ENCODE measurements around the gene AGXT.

The AGXT gene

DNA sequence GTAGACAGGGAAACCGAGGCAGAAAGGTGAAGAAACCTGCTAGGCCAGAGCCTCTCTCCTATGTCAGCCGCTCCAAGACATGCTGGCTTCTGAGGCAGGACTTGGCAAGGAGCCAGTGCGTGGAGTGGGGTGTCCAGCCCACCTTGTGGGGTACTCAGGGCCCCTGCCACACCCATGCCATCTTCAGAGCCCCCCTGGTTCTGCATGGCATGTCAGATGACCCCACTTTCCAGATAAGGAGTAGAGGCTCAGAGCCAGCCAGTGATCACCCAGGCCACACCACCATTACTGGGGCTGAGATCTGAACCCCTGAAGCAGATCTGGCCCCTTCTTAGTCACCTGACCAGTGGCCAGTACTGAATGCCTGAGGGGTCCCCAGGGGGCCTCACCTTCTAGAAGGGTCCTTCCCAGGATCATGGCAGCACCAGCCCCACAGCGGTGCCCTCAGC, 52.2 kb downstream of the AGXT start:
- H3K27ac ChIP-seq (ENCODE audit: low read depth, low read length, poor library complexity, severe bottlenecking), result no peak overlapping the region
- H3K4me2 ChIP-seq (ENCODE audit: low read length), result no peak overlapping the region
- no peaks in the 10 kb centered on the region for H3K4me1 ChIP-seq (ENCODE audit: insufficient read depth, low read length, severe bottlenecking)

DNA sequence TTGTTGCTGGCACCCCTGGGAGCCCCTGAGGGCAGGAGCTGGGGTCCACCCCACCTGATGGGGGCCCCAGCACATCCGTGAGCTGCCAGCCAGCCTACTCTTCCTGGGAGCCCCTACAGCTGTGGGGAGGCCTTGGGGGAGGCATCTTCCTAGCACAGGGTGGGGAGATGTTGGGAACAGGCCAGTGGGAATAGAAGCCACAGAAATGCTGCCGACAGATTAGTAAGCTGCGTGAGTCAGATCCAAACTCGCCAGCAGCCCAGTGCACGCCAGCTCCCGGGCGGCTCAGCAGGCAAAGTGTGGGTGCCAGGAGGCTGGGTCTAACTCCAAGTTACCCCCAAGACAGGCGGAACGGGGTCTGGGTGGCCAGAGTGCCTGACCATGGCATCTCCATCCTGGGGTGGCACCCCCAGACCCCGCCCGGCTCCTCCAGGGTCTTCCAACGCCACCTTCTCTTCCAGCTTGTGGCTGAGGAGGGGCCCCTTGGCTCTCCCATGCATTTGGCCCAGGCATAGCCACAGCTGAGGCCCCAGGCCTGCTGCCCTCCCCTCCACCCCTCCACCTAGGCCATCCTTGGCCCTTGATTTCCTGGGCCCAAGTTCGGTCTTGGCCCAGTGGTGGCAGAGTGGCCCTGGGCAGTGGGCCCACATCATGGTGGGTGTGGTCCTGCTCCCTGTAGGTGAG, 52.8 kb downstream of the AGXT start:
- Histone ChIP-seq H4K20me1 (ENCODE audit: insufficient read depth, low read length) (no peaks in the 10 kb centered on the region), H3K9ac (ENCODE audit: low read length) (no peak overlapping the region), H3K9me3 (ENCODE audit: low read length) (no peaks in the 10 kb centered on the region), H3K27ac (ENCODE audit: low read depth, low read length, poor library complexity, severe bottlenecking) (no peak overlapping the region), H3F3A (ENCODE audit: insufficient read depth, low read length) (no peaks in the 10 kb centered on the region), H3K36me3 (ENCODE audit: insufficient read depth, low read length) (no peaks in the 10 kb centered on the region), H2AFZ (ENCODE audit: low read length) (no peak overlapping the region), H3K4me2 (ENCODE audit: low read length) (no peak overlapping the region), H3K4me1 (ENCODE audit: insufficient read depth, low read length, severe bottlenecking) (no peaks in the 10 kb centered on the region), H3K27me3 (ENCODE audit: insufficient read depth, low read length) (no peaks in the 10 kb centered on the region), H3K79me2 (ENCODE audit: insufficient read depth, low read length) (no peaks in the 10 kb centered on the region), H3K9me2 (ENCODE audit: low read depth, low read length) (no peaks in the 10 kb centered on the region), H3K4me3 (ENCODE audit: low read depth, low read length, poor library complexity, severe bottlenecking) (no peak overlapping the region)
- TF ChIP-seq, protein P1, sequence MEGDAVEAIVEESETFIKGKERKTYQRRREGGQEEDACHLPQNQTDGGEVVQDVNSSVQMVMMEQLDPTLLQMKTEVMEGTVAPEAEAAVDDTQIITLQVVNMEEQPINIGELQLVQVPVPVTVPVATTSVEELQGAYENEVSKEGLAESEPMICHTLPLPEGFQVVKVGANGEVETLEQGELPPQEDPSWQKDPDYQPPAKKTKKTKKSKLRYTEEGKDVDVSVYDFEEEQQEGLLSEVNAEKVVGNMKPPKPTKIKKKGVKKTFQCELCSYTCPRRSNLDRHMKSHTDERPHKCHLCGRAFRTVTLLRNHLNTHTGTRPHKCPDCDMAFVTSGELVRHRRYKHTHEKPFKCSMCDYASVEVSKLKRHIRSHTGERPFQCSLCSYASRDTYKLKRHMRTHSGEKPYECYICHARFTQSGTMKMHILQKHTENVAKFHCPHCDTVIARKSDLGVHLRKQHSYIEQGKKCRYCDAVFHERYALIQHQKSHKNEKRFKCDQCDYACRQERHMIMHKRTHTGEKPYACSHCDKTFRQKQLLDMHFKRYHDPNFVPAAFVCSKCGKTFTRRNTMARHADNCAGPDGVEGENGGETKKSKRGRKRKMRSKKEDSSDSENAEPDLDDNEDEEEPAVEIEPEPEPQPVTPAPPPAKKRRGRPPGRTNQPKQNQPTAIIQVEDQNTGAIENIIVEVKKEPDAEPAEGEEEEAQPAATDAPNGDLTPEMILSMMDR (IDR thresholded peaks at IDR 0.05; ENCODE audit: low read length), result no peak
- no peak for TF ChIP-seq EZH2 (IDR thresholded peaks at IDR 0.05; ENCODE audit: borderline replicate concordance, low read length)

More for the DNA sequence above, 52.2 kb downstream of the AGXT start:
- Histone ChIP-seq H3K9ac (ENCODE audit: low read length) (no peak overlapping the region), H3K9me2 (ENCODE audit: low read depth, low read length) (no peaks in the 10 kb centered on the region), H3K9me3 (ENCODE audit: low read length) (no peaks in the 10 kb centered on the region), H3K4me3 (ENCODE audit: low read depth, low read length, poor library complexity, severe bottlenecking) (no peak overlapping the region), H4K20me1 (ENCODE audit: insufficient read depth, low read length) (no peaks in the 10 kb centered on the region), H3K27me3 (ENCODE audit: insufficient read depth, low read length) (no peaks in the 10 kb centered on the region), H2AFZ (ENCODE audit: low read length) (no peak overlapping the region), H3K79me2 (ENCODE audit: insufficient read depth, low read length) (no peaks in the 10 kb centered on the region), H3F3A (ENCODE audit: insufficient read depth, low read length) (no peaks in the 10 kb centered on the region), H3K36me3 (ENCODE audit: insufficient read depth, low read length) (no peaks in the 10 kb centered on the region)
- TF ChIP-seq, protein P1 (IDR thresholded peaks at IDR 0.05; ENCODE audit: low read length), result no peak
- TF ChIP-seq EZH2 (IDR thresholded peaks at IDR 0.05; ENCODE audit: borderline replicate concordance, low read length), result no peak

DNA sequence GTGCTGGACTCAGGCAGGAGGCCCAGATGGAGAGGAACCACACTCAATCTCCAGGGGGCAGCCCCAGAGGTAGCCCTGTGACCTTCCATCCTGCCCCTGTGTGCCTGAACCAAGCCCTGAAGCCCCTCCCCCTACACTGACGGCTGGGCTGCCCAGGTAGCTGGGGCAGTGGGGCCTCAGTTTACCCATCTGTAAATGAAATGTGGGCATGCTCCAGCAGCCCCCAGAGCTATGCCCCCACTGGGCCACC, 53.3 kb downstream of the AGXT start:
- Histone ChIP-seq H3K9ac (ENCODE audit: low read length) (no peak overlapping the region), H3K27me3 (ENCODE audit: insufficient read depth, low read length) (no peaks in the 10 kb centered on the region), H3K79me2 (ENCODE audit: insufficient read depth, low read length) (no peaks in the 10 kb centered on the region), H3K9me3 (ENCODE audit: low read length) (no peaks in the 10 kb centered on the region), H3K4me1 (ENCODE audit: insufficient read depth, low read length, severe bottlenecking) (no peaks in the 10 kb centered on the region), H3K36me3 (ENCODE audit: insufficient read depth, low read length) (no peaks in the 10 kb centered on the region), H3K4me3 (ENCODE audit: low read depth, low read length, poor library complexity, severe bottlenecking) (no peak overlapping the region), H2AFZ (ENCODE audit: low read length) (no peak overlapping the region), H3K4me2 (ENCODE audit: low read length) (no peak overlapping the region), H4K20me1 (ENCODE audit: insufficient read depth, low read length) (no peaks in the 10 kb centered on the region), H3F3A (ENCODE audit: insufficient read depth, low read length) (no peaks in the 10 kb centered on the region), H3K27ac (ENCODE audit: low read depth, low read length, poor library complexity, severe bottlenecking) (no peak overlapping the region), H3K9me2 (ENCODE audit: low read depth, low read length) (no peaks in the 10 kb centered on the region)
- TF ChIP-seq, protein P1 (IDR thresholded peaks at IDR 0.05; ENCODE audit: low read length), result no peak
- TF ChIP-seq EZH2 (IDR thresholded peaks at IDR 0.05; ENCODE audit: borderline replicate concordance, low read length), result no peak

Data from OCI-LY1 (cell line).